22Rv1 (cell line): ENCODE measurements around the gene TEX44.

Experiments
- CTCF ChIP-seq: fragments of 450-650 bp; IDR thresholded peaks from 2 replicates; pipeline ENCODE4 v1.5.1; 2017; ENCODE audit warnings: mild to moderate bottlenecking
- ZFX ChIP-seq: fragments of 450-650 bp; IDR thresholded peaks from 2 replicates; pipeline ENCODE4 v1.6.1; 2017; ENCODE audit warnings: antibody characterized with exemption, borderline replicate concordance

GRCh38 chr2:231547315-231548110 is 45.2 kb upstream of the TEX44 start:
- TF ChIP-seq CTCF (no peak), ZFX (no peak)
